Neutrophil (primary cell): ENCODE results near the gene ADPGK.

Source experiments
- H3K27ac ChIP-seq: fragments of 200-600 bp; sonication (generic); 2 replicates; pipeline ENCODE4 v1.5.1; 2016; ENCODE audit warnings: mild to moderate bottlenecking, moderate library complexity
- H3K27me3 ChIP-seq: fragments of 200-600 bp; sonication (generic); 2 replicates; pipeline ENCODE4 v1.6.0; 2016; ENCODE audit warnings: mild to moderate bottlenecking
- H3K36me3 ChIP-seq: fragments of 200-600 bp; sonication (generic); 2 replicates; pipeline ENCODE4 v1.5.1; 2017
- H3K4me1 ChIP-seq, 2 experiments: fragments of 200-600 bp in 1 of 2; sonication (generic) in 1 of 2; 1 replicate in 1 of 2; 2 replicates in 1 of 2; pipeline versions ENCODE4 v1.5.1 to v1.6.1; 2013 to 2016; ENCODE audit warnings: low read depth in 1 of 2, low read length in 1 of 2, mild to moderate bottlenecking in 1 of 2, moderate library complexity in 1 of 2; ENCODE audit not compliant: control insufficient read depth in 1 of 2, insufficient read depth in 1 of 2
- H3K4me3 ChIP-seq, 2 experiments: fragments of 200-600 bp in 1 of 2; sonication (generic) in 1 of 2; 1 replicate in 1 of 2; 2 replicates in 1 of 2; pipeline ENCODE4 v1.5.1; 2013 to 2016; ENCODE audit warnings: low read depth in 1 of 2, low read length in 1 of 2, mild to moderate bottlenecking in 1 of 2, moderate library complexity in 1 of 2
- H3K9me3 ChIP-seq: fragments of 200-600 bp; sonication (generic); 2 replicates; pipeline ENCODE4 v1.5.1; 2016
- CTCF ChIP-seq: fragments of 200-600 bp; sonication (generic); IDR thresholded peaks from 2 replicates; pipeline ENCODE4 v1.5.1; 2016; ENCODE audit warnings: antibody characterized with exemption

The ADPGK gene

GRCh38 chr15:72749700-72750099 lies 33.9 kb downstream of the ADPGK start:
- no peak for TF ChIP-seq CTCF
- Histone ChIP-seq H3K27me3 (no peaks in the 10 kb centered on the region), H3K9me3 (no peaks in the 10 kb centered on the region), H3K4me3 (no peak overlapping the region), H3K27ac (no peak overlapping the region), H3K36me3 (peaks cover 50% of the 10 kb centered on the region), H3K4me1 (peaks cover 27 to 28% of the 10 kb centered on the region in 2 experiments)

GRCh38 chr15:72740219-72740618 lies 43.3 kb downstream of the ADPGK start:
- H3K4me1 ChIP-seq: no peaks in the 10 kb centered on the region
- H3K27ac ChIP-seq: no peak overlapping the region

GRCh38 chr15:72737723-72738122 lies 45.8 kb downstream of the ADPGK start:
- H3K36me3 ChIP-seq: peaks cover 59% of the 10 kb centered on the region
- no peak for TF ChIP-seq CTCF

More at GRCh38 chr15:72740219-72740618, 43.3 kb downstream of the ADPGK start:
- Histone ChIP-seq H3K4me3 (no peak overlapping the region), H3K36me3 (peaks cover 59% of the 10 kb centered on the region), H3K9me3 (no peaks in the 10 kb centered on the region), H3K27me3 (no peaks in the 10 kb centered on the region)
- no peak for TF ChIP-seq CTCF

GRCh38 chr15:72737061-72737460 lies 46.5 kb downstream of the ADPGK start:
- H3K27me3 ChIP-seq: no peaks in the 10 kb centered on the region
- no peak overlapping the region for H3K27ac ChIP-seq
- H3K36me3 ChIP-seq: peaks cover 59% of the 10 kb centered on the region
- H3K4me1 ChIP-seq: no peaks in the 10 kb centered on the region
- H3K9me3 ChIP-seq: no peaks in the 10 kb centered on the region
- no peak overlapping the region for H3K4me3 ChIP-seq
- no peak for TF ChIP-seq CTCF

More at GRCh38 chr15:72737723-72738122, 45.8 kb downstream of the ADPGK start:
- Histone ChIP-seq H3K4me3 (no peak overlapping the region), H3K4me1 (no peaks in the 10 kb centered on the region), H3K27me3 (no peaks in the 10 kb centered on the region), H3K27ac (no peak overlapping the region), H3K9me3 (no peaks in the 10 kb centered on the region)

- H3K36me3 ChIP-seq: peaks cover 53% of the 10 kb centered on the region
- no peak for TF ChIP-seq CTCF
- no peaks in the 10 kb centered on the region for H3K4me1 ChIP-seq
- no peaks in the 10 kb centered on the region for H3K9me3 ChIP-seq
- H3K4me3 ChIP-seq: no peak overlapping the region
- H3K27me3 ChIP-seq: no peaks in the 10 kb centered on the region
- no peak overlapping the region for H3K27ac ChIP-seq
Observed at GRCh38 chr15:72735111-72735510, 48.4 kb downstream of the ADPGK start.
